SK-N-SH (cell line): ENCODE data around the gene ARID5A. TPM values are rescaled to one million over a fixed set of nuclear protein-coding genes. Genes with fewer than 3 reads are reported as not detected.

Experiments used
- CTCF ChIA-PET: fragments of 300-600, 350-600 bp; formaldehyde crosslinking; extraction: SDS; loops from one replicate; lab custom pipeline; 2021; lab: Yijun Ruan, JAX
- POLR2A ChIA-PET: fragments of 350-600 bp; sonication (Branson Sonifier 250); formaldehyde crosslinking; extraction: SDS; loops from one replicate; lab custom pipeline; 2020; ENCODE audit warnings: antibody characterized with exemption, inconsistent platforms; lab: Yijun Ruan, JAX
- DNase-seq: peaks from one replicate; pipeline ENCODE4 v3.0.0; 2012
- H2AFZ ChIP-seq: fragments of 200-600 bp; sonication (generic); 2 replicates; pipeline ENCODE4 v1.8.1; 2016; ENCODE audit warnings: antibody characterized with exemption, mild to moderate bottlenecking, low read depth
- H3F3A ChIP-seq: fragments of 200-600 bp; sonication (generic); replicated peaks from 2 replicates; pipeline ENCODE3; 2016; ENCODE audit warnings: antibody characterized with exemption, mild to moderate bottlenecking; ENCODE audit not compliant: insufficient read depth
- H3K27ac ChIP-seq, 2 experiments: fragments of 200-500 bp in 1 of 2; fragments of 200-600 bp in 1 of 2; sonication (Bioruptor generic) in 1 of 2; sonication (generic), shearing (Covaris generic) in 1 of 2; 2 replicates each; pipeline versions ENCODE4 v1.5.1 to v1.6.1; 2014 to 2016; ENCODE audit warnings: low read depth in 2 of 2, inconsistent platforms in 1 of 2, low read length in 1 of 2, mild to moderate bottlenecking in 1 of 2, mixed read lengths in 1 of 2
- H3K27me3 ChIP-seq: fragments of 200-600 bp; sonication (generic), shearing (Covaris generic); 2 replicates; pipeline ENCODE4 v1.6.1; 2016; ENCODE audit warnings: mixed run types; ENCODE audit not compliant: insufficient read depth
- H3K36me3 ChIP-seq, 2 experiments: fragments of 200-500 bp in 1 of 2; fragments of 200-600 bp in 1 of 2; sonication (Bioruptor generic) in 1 of 2; sonication (generic) in 1 of 2; replicated peaks in 1 of 2; 2 replicates each; pipeline versions ENCODE3 to v1.5.1; 2014 to 2016; ENCODE audit warnings: low read length in 1 of 2, mild to moderate bottlenecking in 1 of 2; ENCODE audit not compliant: insufficient read depth in 2 of 2, control insufficient read depth in 1 of 2
- H3K4me1 ChIP-seq, 2 experiments: fragments of 200-500 bp in 1 of 2; fragments of 200-600 bp in 1 of 2; sonication (Bioruptor generic) in 1 of 2; sonication (generic), shearing (Covaris generic) in 1 of 2; 2 replicates each; pipeline versions ENCODE4 v1.5.1 to v1.6.1; 2014 to 2016; ENCODE audit warnings: low read depth in 1 of 2, low read length in 1 of 2, mixed run types in 1 of 2; ENCODE audit not compliant: insufficient read depth in 2 of 2, control insufficient read depth in 1 of 2
- H3K4me2 ChIP-seq: fragments of 200-600 bp; sonication (generic), shearing (Covaris generic); 2 replicates; pipeline ENCODE4 v1.6.1; 2017; ENCODE audit warnings: mixed run types
- H3K4me3 ChIP-seq, 2 experiments: fragments of 200-500 bp in 1 of 2; fragments of 200-600 bp in 1 of 2; sonication (Bioruptor generic) in 1 of 2; sonication (generic), shearing (Covaris generic) in 1 of 2; 2 replicates each; pipeline versions ENCODE4 v1.5.1 to v1.8.1; 2014 to 2016; ENCODE audit warnings: low read depth in 2 of 2, inconsistent platforms in 1 of 2, low read length in 1 of 2, mild to moderate bottlenecking in 1 of 2, mixed read lengths in 1 of 2, moderate library complexity in 1 of 2
- H3K79me2 ChIP-seq: fragments of 200-600 bp; sonication (generic); 2 replicates; pipeline ENCODE4 v1.8.1; 2017; ENCODE audit warnings: mild to moderate bottlenecking; ENCODE audit not compliant: insufficient read depth
- H3K9ac ChIP-seq: fragments of 200-600 bp; sonication (generic); 2 replicates; pipeline ENCODE4 v1.6.1; 2017; ENCODE audit warnings: mixed run types
- H3K9me2 ChIP-seq: fragments of 200-600 bp; sonication (generic); 2 replicates; pipeline ENCODE4 v1.6.1; 2017; ENCODE audit warnings: mixed run types
- H3K9me3 ChIP-seq: fragments of 200-600 bp; sonication (generic); 2 replicates; pipeline ENCODE4 v1.6.1; 2017; ENCODE audit warnings: mixed run types, mild to moderate bottlenecking, moderate library complexity
- H4K20me1 ChIP-seq: fragments of 200-600 bp; sonication (generic); 2 replicates; pipeline ENCODE4 v1.6.1; 2017; ENCODE audit warnings: mild to moderate bottlenecking, mixed run types; ENCODE audit not compliant: insufficient read depth
- CHD2 ChIP-seq: fragments of 150-350 bp; IDR thresholded peaks from 2 replicates; pipeline ENCODE4 v1.6.1; 2018; ENCODE audit warnings: low read length; ENCODE audit not compliant: partially characterized antibody
- FOXJ3 ChIP-seq: sonication (generic); formaldehyde crosslinking; IDR thresholded peaks from 2 replicates; pipeline ENCODE4 v1.5.1; 2020; ENCODE audit warnings: mild to moderate bottlenecking, missing genetic modification reagents
- FOXM1 ChIP-seq: IDR thresholded peaks from 2 replicates; pipeline ENCODE4 v1.4.0; 2012; ENCODE audit warnings: low read depth, mild to moderate bottlenecking
- GATA2 ChIP-seq: sonication (generic); formaldehyde crosslinking; IDR thresholded peaks from 2 replicates; pipeline ENCODE4 v1.5.0; 2020; ENCODE audit warnings: mild to moderate bottlenecking, missing genetic modification reagents
- MAX ChIP-seq: IDR thresholded peaks from 2 replicates; pipeline ENCODE4 v1.4.0; 2012; ENCODE audit warnings: low read depth
- NRF1 ChIP-seq: IDR thresholded peaks from 2 replicates; pipeline ENCODE4 v1.6.1; 2012; ENCODE audit warnings: low read depth, mild to moderate bottlenecking, low read length
- POLR2AphosphoS5 ChIP-seq: IDR thresholded peaks from 2 replicates; pipeline ENCODE4 v1.6.1; 2012; ENCODE audit warnings: low read depth, low read length
- RCOR1 ChIP-seq: fragments of 150-350 bp; IDR thresholded peaks from 2 replicates; pipeline ENCODE4 v1.6.1; 2017; ENCODE audit warnings: antibody characterized with exemption, low read length
- REST ChIP-seq: IDR thresholded peaks from 2 replicates; pipeline ENCODE4 v1.6.1; 2012; ENCODE audit warnings: mild to moderate bottlenecking, low read depth, low read length, moderate library complexity
- TAF1 ChIP-seq: IDR thresholded peaks from 2 replicates; pipeline ENCODE4 v1.6.1; 2012; ENCODE audit warnings: low read depth, mild to moderate bottlenecking, low read length, moderate library complexity, borderline replicate concordance
- TCF12 ChIP-seq: IDR thresholded peaks from 2 replicates; pipeline ENCODE4 v1.4.0; 2012
- USF2 ChIP-seq: fragments of 150-350 bp; IDR thresholded peaks from 2 replicates; pipeline ENCODE4 v1.6.1; 2017; ENCODE audit warnings: antibody characterized with exemption, low read length, low read depth, borderline replicate concordance
- YY1 ChIP-seq: IDR thresholded peaks from 2 replicates; pipeline ENCODE4 v1.4.0; 2012; ENCODE audit warnings: low read depth, mild to moderate bottlenecking
- whole genome bisulfite sequencing: methylation state at CpG from one replicate; pipeline ENCODE4 v1.1.6; 2017; ENCODE audit warnings: low lambda C conversion rate; 5-methylcytosine and 5-hydroxymethylcytosine counted together
- polyA plus RNA-seq, 3 experiments: library from polyadenylated mRNA; depleted of rRNA; stranded (reverse); fragments of >200 nt; gene quantifications; 2 replicates each; pipeline ENCODE4 v1.2.3, GENCODE V29; 2012

Gene ARID5A
- polyA plus RNA-seq, 1 of the 3 experiments (the other 2 are of a cell fraction) = 3.3 TPM

- no peaks in the 10 kb centered on the region for H3K27me3 ChIP-seq
- CTCF ChIA-PET = interaction anchor here (1.0 to 4.1 kb wide), 5 partner anchors 10 to 272 kb away, joined by 3 to 29 read pairs (median 17); no protein-coding TSS in a partner anchor
- H3K4me1 ChIP-seq = peaks cover 22 to 24% of the 10 kb centered on the region in 2 experiments; a peak in 3 of 4 replicates
- H4K20me1 ChIP-seq = no peaks in the 10 kb centered on the region
- H3K4me3 ChIP-seq = no peak overlapping the region
- H3F3A ChIP-seq = peaks cover 7% of the 10 kb centered on the region
- no peaks in the 10 kb centered on the region for H3K79me2 ChIP-seq
- no peaks in the 10 kb centered on the region for H3K9me2 ChIP-seq
- no peaks in the 10 kb centered on the region for H3K9me3 ChIP-seq
- no peak for DNase-seq
- H3K4me2 ChIP-seq = no peak overlapping the region
- POLR2A ChIA-PET = no interaction called here
- TF ChIP-seq NRF1 = no peak
- no peak for TF ChIP-seq GATA2 (CRISPR knock-in tag)
- TF ChIP-seq TCF12 = no peak
- no peak for TF ChIP-seq MAX
- no peak for TF ChIP-seq TAF1
- TF ChIP-seq POLR2AphosphoS5 = no peak
- no peak for TF ChIP-seq CHD2
- TF ChIP-seq REST = no peak
- TF ChIP-seq YY1 = no peak
- TF ChIP-seq USF2 = no peak
- no peak for TF ChIP-seq RCOR1
- TF ChIP-seq FOXJ3 = no peak
- TF ChIP-seq FOXM1 = no peak
- no peak overlapping the region for H2AFZ ChIP-seq
- WGBS = 90% methylated on average over 4 of the region's 8 CpGs
- H3K36me3 ChIP-seq = no peaks in the 10 kb centered on the region
- no peak overlapping the region for H3K27ac ChIP-seq
- H3K9ac ChIP-seq = no peak overlapping the region
Measured at GRCh38 chr2:96528700-96529375, 7.7 kb upstream of the ARID5A start.
